Measurements from ENCODE around the gene SERPINB8.

GRCh38 chr18:64002581-64002980 lies 32.7 kb downstream of the SERPINB8 start:
- TF ChIP-seq CTCF (IDR thresholded peaks at IDR 0.05) = no peak
- TF ChIP-seq EP300 (IDR thresholded peaks at IDR 0.05) = no peak
